HG03135 (cell line): Measurements from ENCODE around the gene L2HGDH.
"Not testable (repeated sequence)": the region's sequence is repeated elsewhere in the genome, so short reads cannot be mapped to it uniquely, and the experiment has no call there.

Experiments used
- ATAC-seq: cut with Tn5 transposase; IDR thresholded peaks from one replicate; pipeline ENCODE4 v1.9.1; 2021; ENCODE audit warnings: mild to moderate bottlenecking, moderate library complexity; ENCODE audit not compliant: unreplicated experiment

L2HGDH gene

GRCh38 chr14:50340045-50340444 lies 28.0 kb upstream of the L2HGDH start:
- no peak for ATAC-seq

- no peak for ATAC-seq
These were observed 27.3 kb upstream of the L2HGDH start for GRCh38 chr14:50339178-50339804.

GRCh38 chr14:50338587-50338986 lies 26.6 kb upstream of the L2HGDH start:
- no peak for ATAC-seq

GRCh38 chr14:50335989-50336824 lies 24.2 kb upstream of the L2HGDH start:
- no peak for ATAC-seq

- no peak for ATAC-seq
These were observed 23.4 kb upstream of the L2HGDH start for GRCh38 chr14:50335389-50335788.

GRCh38 chr14:50334211-50334610 lies 22.2 kb upstream of the L2HGDH start:
- ATAC-seq: no peak

GRCh38 chr14:50333014-50333509 lies 21.0 kb upstream of the L2HGDH start:
- no peak for ATAC-seq

- ATAC-seq: no peak
These were observed 19.6 kb upstream of the L2HGDH start for GRCh38 chr14:50331596-50331995.

GRCh38 chr14:50321009-50321660 lies 9.1 kb upstream of the L2HGDH start:
- ATAC-seq: peak; percentile 83

GRCh38 chr14:50320283-50320682 lies 8.3 kb upstream of the L2HGDH start:
- ATAC-seq: no peak

- ATAC-seq: no peak
These were observed 7.7 kb upstream of the L2HGDH start for GRCh38 chr14:50319721-50320120.

- ATAC-seq: no peak
These were observed 7.3 kb upstream of the L2HGDH start for GRCh38 chr14:50319293-50319692.

GRCh38 chr14:50318031-50318626 lies 6.1 kb upstream of the L2HGDH start:
- ATAC-seq: no peak

GRCh38 chr14:50314098-50314497 lies 2.1 kb upstream of the L2HGDH start:
- not testable (repeated sequence) for ATAC-seq

GRCh38 chr14:50312734-50313054 lies 665 bp upstream of the L2HGDH start:
- peak; percentile 26 for ATAC-seq

GRCh38 chr14:50311337-50311971 lies 575 bp downstream of the L2HGDH start:
- ATAC-seq: no peak

- no peak for ATAC-seq
These were observed 1.6 kb downstream of the L2HGDH start for GRCh38 chr14:50310445-50310844.

GRCh38 chr14:50308363-50308915 lies 3.6 kb downstream of the L2HGDH start:
- no peak for ATAC-seq

- ATAC-seq: no peak
These were observed 8.1 kb downstream of the L2HGDH start for GRCh38 chr14:50303744-50304471.

GRCh38 chr14:50301914-50302313 lies 10.1 kb downstream of the L2HGDH start:
- no peak for ATAC-seq
